Skin epidermis (tissue), 12 donors: ENCODE data around the gene FAM171A1.
"Not testable (repeated sequence)": the region's sequence is repeated elsewhere in the genome, so short reads cannot be mapped to it uniquely, and the experiment has no call there.

Source experiments
- H3K27ac ChIP-seq, 21 experiments: fragments of 200-600 bp; sonication (generic) in 11 of 21; one replicate each; pipeline ENCODE4 v1.5.0; 2020; ENCODE audit warnings: mild to moderate bottlenecking in 3 of 21, inconsistent platforms in 2 of 21, moderate library complexity in 2 of 21
- H3K4me3 ChIP-seq, 7 experiments: fragments of 200-600 bp; sonication (generic) in 2 of 7; one replicate each; pipeline ENCODE4 v1.5.0; 2020; ENCODE audit warnings: inconsistent platforms in 2 of 7, mild to moderate bottlenecking in 2 of 7, moderate library complexity in 1 of 7

The FAM171A1 gene

DNA sequence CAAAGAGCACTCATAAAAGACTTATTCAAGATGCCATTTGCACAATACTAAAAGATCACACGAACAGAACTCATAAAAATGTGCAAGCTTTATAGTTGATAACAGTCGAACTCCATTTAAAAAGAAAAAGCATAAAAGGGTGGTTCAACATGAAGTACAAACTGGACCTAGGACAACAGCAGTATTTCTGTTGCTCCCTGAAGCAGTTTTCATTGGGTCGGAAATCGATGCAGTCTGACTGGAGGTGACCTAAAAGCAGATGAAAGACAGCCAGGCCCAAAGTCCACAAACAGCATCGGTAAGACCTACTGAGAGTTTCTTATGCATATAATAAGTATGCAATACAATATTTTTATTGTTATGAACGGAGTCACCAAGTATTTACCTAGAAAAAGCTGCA is 23.9 kb downstream of the FAM171A1 start:
- Histone ChIP-seq H3K27ac (no peak overlapping the region), H3K4me3 (no peak overlapping the region)

GRCh38 chr10:15346440-15347141 is 24.5 kb downstream of the FAM171A1 start:
- Histone ChIP-seq H3K27ac (no peak overlapping the region), H3K4me3 (no peak overlapping the region)

- Histone ChIP-seq H3K4me3 (no peak overlapping the region), H3K27ac (no peak overlapping the region)
Measured at GRCh38 chr10:15345450-15345849, 25.6 kb downstream of the FAM171A1 start.

- Histone ChIP-seq H3K27ac (no peak overlapping the region), H3K4me3 (no peak overlapping the region)
Measured at GRCh38 chr10:15344876-15345285, 26.2 kb downstream of the FAM171A1 start.

GRCh38 chr10:15344256-15344875 is 26.7 kb downstream of the FAM171A1 start:
- Histone ChIP-seq H3K27ac (no peak overlapping the region), H3K4me3 (no peak overlapping the region)

- no peak overlapping the region for H3K4me3 ChIP-seq
- H3K27ac ChIP-seq = no peak overlapping the region
Measured at GRCh38 chr10:15342970-15343369, 28.1 kb downstream of the FAM171A1 start.

GRCh38 chr10:15341502-15342128 is 29.5 kb downstream of the FAM171A1 start:
- H3K4me3 ChIP-seq = no peak overlapping the region
- no peak overlapping the region for H3K27ac ChIP-seq

DNA sequence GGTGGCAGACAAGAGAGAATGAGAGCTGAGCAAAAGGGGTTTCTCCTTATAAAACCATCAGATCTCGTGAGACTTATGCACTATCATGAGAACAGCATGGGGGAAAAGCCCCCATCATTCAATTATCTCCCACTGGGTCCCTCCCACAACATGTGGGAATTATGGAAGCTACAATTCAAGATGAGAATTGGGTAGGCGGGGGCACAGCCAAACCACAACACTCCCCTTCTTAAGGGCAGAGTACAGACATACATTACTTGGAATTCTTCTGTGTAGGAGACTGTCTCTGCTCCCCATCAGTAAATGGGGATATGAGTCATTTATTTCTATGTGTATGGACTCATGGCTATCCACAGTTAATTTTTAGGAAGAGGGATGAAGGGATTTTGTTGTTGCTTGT is 31.2 kb downstream of the FAM171A1 start:
- no peak overlapping the region for H3K4me3 ChIP-seq
- no peak overlapping the region for H3K27ac ChIP-seq

GRCh38 chr10:15337441-15337923 is 33.6 kb downstream of the FAM171A1 start:
- not testable (repeated sequence) for H3K4me3 ChIP-seq, H3K27ac ChIP-seq

DNA sequence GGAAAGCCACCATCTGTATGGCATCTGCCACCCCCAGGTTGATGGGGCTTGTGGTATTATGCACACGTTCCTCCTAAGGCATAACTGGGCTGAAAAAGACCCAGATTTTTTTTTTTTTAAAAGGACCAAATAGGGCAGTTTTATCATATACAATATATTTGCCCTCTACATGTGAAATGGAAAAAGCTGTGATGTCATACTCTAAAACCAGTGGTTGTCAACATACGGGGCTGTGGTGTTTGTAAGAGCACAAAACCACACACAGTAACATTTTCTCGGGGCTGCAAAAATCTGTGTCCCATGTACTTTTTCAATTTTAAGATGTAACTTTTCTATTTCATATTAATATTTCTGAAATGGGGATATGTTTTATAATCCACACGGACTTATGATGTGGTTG is 34.9 kb downstream of the FAM171A1 start:
- Histone ChIP-seq H3K4me3 (no peak overlapping the region), H3K27ac (no peak overlapping the region)

- Histone ChIP-seq H3K27ac (no peak overlapping the region), H3K4me3 (no peak overlapping the region)
Measured at GRCh38 chr10:15335508-15335907, 35.6 kb downstream of the FAM171A1 start.

DNA sequence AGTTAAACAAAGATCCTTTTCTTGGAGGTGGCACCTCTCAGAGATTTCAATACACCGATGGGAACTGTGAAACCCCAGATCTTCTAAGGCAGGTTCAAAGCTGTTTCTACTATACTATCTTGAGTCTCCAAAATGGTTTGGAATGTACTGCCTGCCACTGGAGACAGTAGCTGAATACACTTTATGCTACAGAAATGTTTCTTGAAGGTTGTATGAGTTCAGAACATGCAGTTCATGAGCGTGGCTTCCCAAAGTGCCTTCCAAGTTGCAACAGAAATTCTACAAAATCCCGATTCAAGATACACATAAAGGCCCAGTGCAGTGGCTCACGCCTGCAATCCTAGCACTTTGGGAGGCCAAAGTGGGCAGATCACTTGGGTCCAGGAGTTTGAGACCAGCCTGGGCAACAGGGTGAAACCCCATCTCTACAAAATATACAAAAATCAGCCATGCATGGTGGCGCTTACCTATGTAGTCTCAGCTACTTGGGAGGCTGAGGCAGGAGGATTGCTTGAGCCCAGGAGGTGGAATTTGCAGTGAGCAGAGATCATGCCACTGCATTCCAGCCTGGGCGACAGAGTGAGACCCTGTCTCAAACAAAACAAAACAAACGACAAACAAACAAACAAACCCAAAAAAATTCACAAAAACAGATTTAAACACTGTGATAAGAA is 36.3 kb downstream of the FAM171A1 start:
- Histone ChIP-seq H3K4me3 (no peak overlapping the region), H3K27ac (no peak overlapping the region)

DNA sequence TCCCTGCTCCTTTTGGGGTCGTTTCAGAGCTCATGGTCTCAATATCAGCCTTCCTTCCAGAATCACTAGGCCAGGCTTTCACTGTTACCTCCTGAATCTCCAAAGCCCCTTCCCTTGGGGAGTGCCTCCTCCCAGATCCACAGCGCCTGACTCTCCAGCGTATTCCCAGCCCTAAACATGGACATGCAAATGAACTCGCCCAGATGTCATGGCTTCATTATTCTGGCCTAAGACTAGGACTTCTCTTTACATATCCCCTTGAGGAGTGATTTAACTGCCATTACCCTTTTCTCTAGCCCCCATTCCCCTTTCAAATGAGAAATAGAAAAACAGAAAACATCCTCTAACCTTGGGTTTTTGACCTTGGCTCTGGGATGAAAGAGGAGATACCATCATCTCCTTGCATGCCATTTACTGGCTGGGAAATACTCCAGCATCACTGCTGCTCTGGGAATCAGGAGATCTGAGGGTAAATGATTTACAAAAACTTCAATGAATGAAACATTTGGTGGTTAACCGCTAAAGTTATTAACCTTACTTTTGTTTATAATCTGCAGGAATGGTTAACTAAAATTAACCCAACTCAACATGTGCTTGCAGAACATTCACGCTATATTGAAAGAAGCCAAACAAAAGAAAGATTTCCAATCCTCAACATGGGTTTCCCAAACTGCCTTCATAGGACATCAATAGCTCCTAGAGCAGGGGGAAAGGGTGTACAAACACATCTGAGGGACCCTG is 37.0 kb downstream of the FAM171A1 start:
- no peak overlapping the region for H3K4me3 ChIP-seq
- H3K27ac ChIP-seq = no peak overlapping the region

GRCh38 chr10:15333181-15333580 is 37.9 kb downstream of the FAM171A1 start:
- H3K27ac ChIP-seq = not testable (repeated sequence)

GRCh38 chr10:15331461-15331860 is 39.6 kb downstream of the FAM171A1 start:
- no peak overlapping the region for H3K4me3 ChIP-seq
- H3K27ac ChIP-seq = no peak overlapping the region

More at GRCh38 chr10:15333181-15333580, 37.9 kb downstream of the FAM171A1 start:
- H3K4me3 ChIP-seq = not testable (repeated sequence)

- H3K27ac ChIP-seq = no peak overlapping the region
Measured at GRCh38 chr10:15329437-15329836, 41.7 kb downstream of the FAM171A1 start.

DNA sequence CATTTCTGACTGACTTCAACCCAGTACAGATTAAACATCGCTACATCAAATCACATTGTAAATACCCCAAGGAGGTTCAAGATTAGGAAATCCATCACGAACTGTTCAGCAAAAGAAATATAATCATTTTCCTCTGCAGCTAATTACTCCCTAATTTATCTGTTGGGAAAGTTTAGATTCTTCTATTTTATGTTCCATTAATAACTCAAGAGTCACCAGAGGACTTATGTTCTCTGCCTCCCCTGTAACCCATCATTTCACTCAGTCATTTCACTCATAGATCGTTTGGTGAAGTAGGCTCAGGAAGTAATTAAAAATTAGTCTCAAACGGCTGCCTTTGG is 45.2 kb downstream of the FAM171A1 start:
- Histone ChIP-seq H3K4me3 (no peak overlapping the region), H3K27ac (no peak overlapping the region)

More at GRCh38 chr10:15329437-15329836, 41.7 kb downstream of the FAM171A1 start:
- H3K4me3 ChIP-seq = no peak overlapping the region

DNA sequence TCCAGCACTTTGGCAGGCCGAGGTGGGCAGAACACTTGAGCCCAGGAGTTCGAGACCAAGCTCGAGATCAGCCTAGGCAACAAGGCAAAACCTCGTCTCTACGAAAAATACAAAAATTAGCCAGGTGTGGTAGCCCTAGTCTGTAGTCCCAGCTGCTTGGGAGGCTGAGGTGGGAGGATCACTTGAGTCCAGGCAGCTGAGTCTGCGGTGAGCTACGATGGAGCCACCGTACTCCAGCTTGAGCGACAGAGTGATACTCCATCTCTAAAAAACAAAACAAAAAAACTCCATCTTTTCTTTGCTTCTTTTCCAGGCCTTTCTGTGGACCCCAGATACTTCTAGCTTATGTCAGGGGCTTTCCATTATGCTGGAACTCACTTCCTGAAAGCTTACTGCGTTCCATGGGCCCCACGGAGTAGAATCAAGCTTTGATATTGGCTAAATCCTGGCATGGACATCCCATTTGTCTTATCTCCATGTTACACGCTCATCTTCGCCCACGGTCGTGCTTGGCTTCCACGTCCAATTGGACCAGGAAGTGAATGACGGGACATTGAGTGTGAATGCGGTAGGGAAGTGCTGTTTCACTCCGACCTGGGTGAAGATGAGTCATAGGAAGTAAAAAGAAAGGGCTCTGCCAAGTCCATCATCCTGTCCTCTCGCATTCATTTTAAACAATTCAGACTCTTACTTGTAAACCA is 45.7 kb downstream of the FAM171A1 start:
- H3K4me3 ChIP-seq = no peak overlapping the region
- H3K27ac ChIP-seq = no peak overlapping the region

GRCh38 chr10:15324611-15325010 is 46.5 kb downstream of the FAM171A1 start:
- H3K27ac ChIP-seq = no peak overlapping the region
- H3K4me3 ChIP-seq = no peak overlapping the region
